GM20431 (cell line): ENCODE results near the gene NBL1.

Source experiments
- in situ Hi-C: fragments of 300-500 bp; cut with MseI, MboI; formaldehyde crosslinking; loops from one replicate; pipeline ENCODE4 v1.15.0; 2020; ENCODE audit warnings: low sequenced_read_pairs; ENCODE audit not compliant: unreplicated experiment

NBL1 gene

GRCh38 chr1:19644681-19645410 is 735 bp downstream of the NBL1 start:
- in situ Hi-C loops: no loop called here

DNA sequence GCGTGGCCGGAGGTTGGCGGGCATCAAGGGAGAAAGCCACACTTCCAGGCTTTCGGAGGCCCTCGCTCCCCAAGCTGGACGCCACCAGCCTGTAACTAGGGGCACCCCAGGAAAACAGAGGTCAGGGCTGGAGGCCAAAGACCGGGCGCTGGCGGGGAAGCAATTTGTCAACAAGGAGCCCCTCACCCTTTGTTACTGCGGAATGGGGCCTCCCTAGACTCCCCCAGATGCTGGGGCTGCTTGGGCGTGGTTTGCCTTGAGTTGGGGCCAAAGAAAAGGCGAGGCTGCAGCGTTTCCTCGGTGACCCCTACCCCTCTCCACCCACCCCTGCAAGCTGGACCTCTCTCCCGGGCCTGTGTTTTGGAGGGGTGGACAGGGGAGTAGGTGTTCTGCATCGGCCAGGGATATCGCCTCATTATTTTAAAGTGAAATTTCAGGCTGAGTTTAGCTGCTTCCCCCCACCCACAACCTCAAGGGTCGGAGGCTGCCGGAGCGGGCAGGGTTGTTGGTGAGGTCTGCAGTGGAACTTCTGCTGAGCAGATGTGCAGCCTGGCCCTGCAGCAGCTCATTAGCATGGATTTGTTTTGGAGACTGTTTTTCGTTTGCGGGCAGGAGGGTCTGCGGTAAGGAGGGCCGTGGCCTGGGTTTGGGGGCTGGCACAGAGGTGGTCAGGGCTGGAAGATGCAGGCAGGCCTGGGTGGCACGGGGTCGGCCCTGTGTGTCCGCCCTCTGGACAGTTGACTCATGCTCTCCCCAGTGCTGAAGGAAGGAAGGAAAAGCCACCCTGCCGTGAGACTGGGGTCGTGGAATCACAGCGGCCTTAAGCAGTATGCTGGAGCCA is 1.5 kb downstream of the NBL1 start:
- in situ Hi-C loops: no loop called here

DNA sequence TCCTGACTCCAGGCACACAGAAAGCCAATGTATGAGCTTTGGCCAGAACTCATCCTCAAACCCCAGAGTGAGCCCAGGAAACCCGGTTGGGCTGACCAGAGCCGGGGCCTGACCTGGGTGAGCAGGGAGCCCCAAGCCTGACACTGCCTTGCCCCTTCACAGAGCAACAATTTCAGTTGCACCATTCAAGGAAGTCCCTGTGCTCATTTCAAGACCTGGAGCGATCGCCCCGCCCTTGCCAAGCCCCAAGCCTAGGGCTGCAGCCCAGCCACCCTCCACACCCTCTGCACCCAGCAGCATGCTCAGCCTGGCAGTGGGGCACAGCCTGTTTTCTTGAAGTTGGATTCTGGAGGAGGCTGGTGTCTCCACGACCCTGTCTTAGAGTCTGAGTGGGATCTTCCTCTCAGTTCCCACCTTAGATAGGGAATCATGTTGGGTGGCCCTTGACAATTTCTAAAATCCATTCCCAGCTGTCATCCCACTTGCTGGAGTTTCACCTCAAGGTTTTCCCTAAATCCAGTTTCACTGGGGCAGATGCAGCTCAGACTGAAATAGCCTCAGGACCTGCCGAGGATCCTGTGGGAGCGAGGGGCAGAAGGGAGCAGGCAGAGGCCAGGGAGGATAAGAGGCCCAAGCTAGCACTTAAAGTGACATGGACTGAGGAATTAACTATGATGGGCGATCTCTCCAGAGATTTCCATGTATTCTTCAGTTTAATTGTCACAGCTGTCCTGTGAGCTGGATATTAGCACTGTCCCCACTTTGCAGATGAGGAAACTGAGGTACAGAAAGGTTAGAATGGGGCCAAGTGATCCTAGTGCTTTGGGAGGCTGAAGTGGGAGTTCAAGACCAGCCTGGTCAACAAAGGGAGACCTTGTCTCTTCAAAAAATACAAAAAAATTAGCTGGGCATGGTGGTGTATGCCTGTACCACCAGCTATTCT is 2.5 kb downstream of the NBL1 start:
- in situ Hi-C loops: no loop called here

GRCh38 chr1:19647643-19648042 is 3.5 kb downstream of the NBL1 start:
- in situ Hi-C loops: no loop called here

DNA sequence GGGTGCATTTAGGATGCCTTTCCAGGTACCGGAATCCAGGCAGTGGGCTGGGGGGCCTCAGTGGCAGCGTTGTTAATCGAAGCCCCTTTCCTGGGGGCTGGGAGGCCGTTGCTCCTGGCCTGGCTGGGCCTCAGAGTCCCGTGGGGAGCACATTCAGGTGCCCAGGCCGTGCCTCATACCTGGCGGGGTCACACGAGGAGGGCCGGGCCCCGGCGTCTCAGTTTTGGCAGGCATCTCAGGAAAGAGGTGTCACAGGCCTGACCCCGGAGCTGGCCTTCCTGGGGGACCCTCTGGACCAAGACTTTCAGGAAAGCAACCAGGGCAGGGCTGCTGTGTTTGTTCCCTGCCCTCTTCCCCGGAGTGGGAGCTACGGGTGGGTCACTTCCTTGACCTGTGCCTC is 4.1 kb downstream of the NBL1 start:
- in situ Hi-C loops: no loop called here

GRCh38 chr1:19648689-19649088 is 4.6 kb downstream of the NBL1 start:
- in situ Hi-C loops: no loop called here

GRCh38 chr1:19650416-19651140 is 6.5 kb downstream of the NBL1 start:
- in situ Hi-C loops: loop anchor here (10.0 kb wide), 1 partner anchor 306 kb away; no protein-coding TSS in a partner anchor

DNA sequence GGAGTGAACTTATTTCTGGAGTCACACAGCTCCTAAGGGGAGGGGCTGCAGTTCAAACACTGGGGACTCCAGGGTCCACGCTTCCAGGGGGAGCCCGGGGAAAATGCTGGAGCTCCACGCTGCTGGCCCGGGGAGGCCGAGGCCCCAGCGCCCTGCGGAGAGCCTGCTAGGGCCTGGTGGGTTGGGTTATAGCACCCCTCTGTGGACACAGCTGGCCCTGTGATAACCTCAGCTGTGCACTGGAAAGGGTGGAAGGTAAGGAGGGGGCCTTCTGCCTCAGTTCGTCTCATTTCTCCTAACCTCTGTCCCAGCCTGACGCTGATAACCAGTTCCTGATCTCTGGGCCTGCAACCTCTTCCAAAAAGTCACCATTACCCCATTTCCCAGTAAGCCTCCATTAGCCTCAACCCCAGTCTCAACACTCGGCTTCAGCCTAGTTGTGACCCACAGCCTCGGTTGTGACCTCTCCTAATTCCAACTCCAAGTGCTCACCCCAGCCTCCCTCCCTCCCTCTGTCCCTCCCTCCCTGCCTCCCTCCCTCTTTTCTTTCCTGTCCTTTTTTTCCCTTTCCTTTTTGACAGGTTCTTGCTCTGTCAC is 7.1 kb downstream of the NBL1 start:
- in situ Hi-C loops: loop anchor here (10.0 kb wide), 1 partner anchor 306 kb away; no protein-coding TSS in a partner anchor

DNA sequence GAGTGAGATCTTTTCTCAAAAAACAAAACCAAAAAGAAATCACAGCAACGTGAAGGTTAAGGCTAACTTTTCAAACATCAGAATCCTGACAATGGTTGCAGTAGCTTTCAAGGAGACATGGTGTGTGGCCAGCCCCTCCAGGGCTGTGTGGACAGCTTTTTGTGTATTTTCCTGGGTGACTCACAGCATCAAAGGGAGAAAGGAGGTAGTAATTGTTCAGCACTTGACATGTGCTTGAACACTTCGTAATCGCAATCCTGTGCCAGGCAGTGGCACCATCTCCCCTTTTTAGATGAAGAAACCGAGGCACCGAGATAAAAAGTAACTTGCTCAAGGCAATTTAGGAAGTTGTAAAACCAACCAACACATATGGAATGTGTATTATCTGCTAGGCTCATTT is 10.3 kb downstream of the NBL1 start:
- in situ Hi-C loops: loop anchor here (10.0 kb wide), 1 partner anchor 310 kb away; no protein-coding TSS in a partner anchor

GRCh38 chr1:19654886-19655717 is 11.0 kb downstream of the NBL1 start:
- in situ Hi-C loops: loop anchor here (10.0 kb wide), 1 partner anchor 310 kb away; no protein-coding TSS in a partner anchor

DNA sequence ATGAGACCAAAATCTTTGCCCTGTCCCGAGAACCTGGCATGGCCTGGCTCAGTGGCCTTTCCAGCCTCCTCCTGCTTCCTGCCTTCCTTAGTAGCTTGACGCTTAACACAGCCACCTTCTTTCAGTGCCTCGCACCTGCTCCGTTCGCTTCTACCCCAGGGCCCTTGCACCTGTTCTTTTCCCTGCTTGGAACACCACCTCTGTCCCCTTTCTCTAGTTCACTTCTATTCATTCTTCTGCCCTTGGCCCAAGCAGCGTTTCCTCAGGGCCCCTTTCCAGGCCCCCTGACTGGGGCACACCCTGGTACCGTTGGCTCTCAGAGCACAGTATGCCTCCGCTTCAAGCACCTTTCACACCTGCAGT is 11.6 kb downstream of the NBL1 start:
- in situ Hi-C loops: loop anchor here (10.0 kb wide), 1 partner anchor 311 kb away; no protein-coding TSS in a partner anchor

GRCh38 chr1:19656134-19656779 is 12.1 kb downstream of the NBL1 start:
- in situ Hi-C loops: loop anchor here (10.0 kb wide), 1 partner anchor 311 kb away; no protein-coding TSS in a partner anchor

- in situ Hi-C loops: loop anchor here (10.0 kb wide), 1 partner anchor 312 kb away; no protein-coding TSS in a partner anchor
Observed at GRCh38 chr1:19656780-19657466, 12.8 kb downstream of the NBL1 start.

- in situ Hi-C loops: loop anchor here (10.0 kb wide), 1 partner anchor 313 kb away; no protein-coding TSS in a partner anchor
Observed at GRCh38 chr1:19657511-19657910, 13.4 kb downstream of the NBL1 start.

DNA sequence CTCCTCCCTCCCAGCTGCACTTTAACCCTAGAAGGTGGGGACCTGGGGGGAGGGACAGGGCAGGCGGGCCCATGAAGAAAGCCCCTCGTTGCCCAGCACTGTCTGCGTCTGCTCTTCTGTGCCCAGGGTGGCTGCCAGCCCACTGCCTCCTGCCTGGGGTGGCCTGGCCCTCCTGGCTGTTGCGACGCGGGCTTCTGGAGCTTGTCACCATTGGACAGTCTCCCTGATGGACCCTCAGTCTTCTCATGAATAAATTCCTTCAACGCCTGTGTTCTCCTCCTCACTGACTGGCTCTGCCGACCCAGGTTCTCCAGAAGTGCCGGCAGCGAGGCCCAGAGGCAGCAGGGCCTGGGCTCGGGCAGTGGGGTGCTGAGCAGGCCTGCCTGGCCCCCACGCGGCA is 14.1 kb downstream of the NBL1 start:
- in situ Hi-C loops: loop anchor here (10.0 kb wide), 1 partner anchor 313 kb away; no protein-coding TSS in a partner anchor

DNA sequence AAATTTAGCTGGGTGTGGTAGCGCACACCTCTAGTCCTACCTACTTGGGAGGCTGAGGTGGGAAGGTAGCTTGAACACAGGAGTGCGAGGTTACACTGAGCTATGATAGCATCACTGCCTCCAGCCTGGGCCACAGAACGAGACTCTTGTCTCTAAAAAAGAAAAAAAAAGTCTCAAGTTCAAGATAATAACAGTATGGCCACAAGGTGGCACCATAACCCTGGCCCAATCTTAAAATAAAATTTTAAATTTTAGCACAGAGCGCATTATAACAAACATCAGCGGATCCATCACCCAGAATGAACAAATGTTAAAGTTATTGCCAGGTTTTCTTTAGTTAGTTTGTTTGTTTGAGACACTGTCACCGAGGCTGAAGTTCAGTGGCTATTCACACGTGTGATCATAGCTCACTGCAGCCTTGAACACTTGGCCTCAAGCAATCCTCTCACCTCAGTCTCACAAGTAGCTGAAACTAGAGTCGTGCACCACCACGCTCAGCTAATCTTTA is 17.7 kb downstream of the NBL1 start:
- in situ Hi-C loops: no loop called here

GRCh38 chr1:19662313-19662712 is 18.2 kb downstream of the NBL1 start:
- in situ Hi-C loops: no loop called here
